Measurements from ENCODE around the gene WDR1.
"Not testable (repeated sequence)": the region's sequence is repeated elsewhere in the genome, so short reads cannot be mapped to it uniquely, and the experiment has no call there.

WDR1 gene

DNA sequence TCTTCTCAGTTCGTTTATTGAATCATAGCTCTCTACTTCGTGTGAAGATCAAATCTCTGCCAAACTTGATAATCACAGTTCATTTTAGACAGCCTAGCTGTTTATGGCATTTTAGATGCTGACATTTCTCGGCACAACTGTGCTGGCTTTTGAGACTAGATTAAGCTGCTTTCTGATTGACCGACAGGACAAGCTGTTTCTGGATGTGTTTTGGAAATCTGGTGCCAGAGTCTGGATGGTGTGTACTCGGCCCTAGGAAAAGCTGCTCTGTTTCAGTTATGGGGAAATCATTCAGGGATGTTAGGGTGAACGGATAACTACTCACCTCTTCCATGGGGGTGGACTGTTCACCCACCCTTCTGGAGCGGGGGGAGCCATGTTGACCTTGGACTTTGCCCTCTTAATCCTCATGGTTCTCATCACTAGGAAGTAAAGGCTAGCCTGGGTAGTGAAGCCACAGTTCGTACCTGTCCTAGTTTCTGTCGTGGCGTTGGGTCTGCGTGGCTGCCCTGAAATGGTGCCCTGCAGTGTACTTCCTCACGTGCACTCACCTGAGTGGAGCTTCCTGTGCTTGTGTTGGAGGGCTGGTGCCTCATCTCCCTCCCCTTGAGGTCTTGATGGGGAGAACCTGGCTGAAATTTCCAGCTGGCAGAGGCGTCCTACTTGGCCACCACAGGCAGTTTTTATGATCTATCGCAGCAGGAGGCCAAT, 13.7 kb upstream of the WDR1 start:
- DNase-seq (ENCODE audit: low spot score), result no peak

DNA sequence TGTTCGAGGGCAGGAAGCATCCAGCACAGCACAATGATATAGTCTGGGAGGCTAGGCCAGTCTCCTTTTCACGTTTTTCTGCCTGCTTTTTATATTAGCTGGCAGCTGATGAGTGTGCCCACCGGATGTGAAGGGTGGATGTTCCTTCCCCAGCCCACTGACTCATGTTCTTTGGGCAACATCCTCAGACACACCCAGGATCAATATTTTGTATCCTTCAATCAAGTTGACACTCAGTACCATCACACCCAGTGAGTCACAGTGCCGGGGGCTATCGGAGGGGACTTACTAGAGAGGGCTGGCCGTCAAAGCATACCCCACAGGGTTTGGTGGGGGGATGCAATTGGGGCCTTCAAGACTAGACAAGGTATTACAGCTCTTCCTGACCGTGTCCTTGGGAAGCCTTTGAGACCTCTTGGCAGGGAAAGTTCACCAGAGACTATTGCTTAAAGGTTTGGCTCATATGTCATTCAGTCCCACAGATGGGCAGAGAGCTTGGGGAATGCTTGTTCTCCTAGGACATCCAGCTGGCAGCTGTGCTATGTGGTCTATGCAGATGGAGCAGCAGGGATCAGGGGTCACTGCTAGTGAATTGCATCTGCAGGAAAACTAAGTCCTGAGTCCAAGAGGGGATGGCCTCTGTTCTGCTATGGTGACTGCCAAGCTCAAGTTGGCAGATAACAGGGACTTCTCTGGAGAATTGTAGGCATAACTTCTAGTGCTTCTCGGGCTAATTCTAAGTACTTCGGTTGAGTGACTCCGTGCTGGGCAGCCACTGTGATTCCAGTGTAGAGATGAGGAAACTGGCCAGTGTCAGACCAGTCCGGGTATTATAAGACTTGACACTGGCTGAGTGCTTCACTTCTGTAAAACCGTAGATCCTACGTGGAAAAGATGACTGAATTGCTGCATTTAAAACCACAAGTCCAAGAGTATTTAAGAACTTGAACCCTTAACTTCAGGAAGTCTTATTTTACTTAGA, 12.9 kb upstream of the WDR1 start:
- no peak for DNase-seq (ENCODE audit: low spot score)

DNA sequence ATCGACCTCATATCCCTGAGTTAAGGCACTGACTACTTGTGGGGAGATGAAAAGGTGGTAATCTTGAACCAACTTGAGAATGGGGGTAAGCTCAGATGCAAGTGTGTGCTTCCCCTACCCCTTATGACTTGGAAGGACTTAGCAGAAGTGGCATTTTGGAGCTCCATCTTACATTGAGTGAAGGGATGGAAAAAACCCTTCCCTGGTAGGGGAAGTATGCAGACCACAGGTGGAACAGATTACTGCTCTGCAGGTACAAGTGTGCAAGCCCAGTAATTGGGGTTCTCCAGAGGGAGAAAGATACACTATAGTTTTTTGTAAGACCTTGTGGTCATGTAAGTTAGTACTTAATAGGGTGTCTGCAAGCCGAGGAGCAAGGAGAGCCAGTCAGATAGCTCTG, 12.2 kb upstream of the WDR1 start:
- DNase-seq (ENCODE audit: low spot score), result no peak

DNA sequence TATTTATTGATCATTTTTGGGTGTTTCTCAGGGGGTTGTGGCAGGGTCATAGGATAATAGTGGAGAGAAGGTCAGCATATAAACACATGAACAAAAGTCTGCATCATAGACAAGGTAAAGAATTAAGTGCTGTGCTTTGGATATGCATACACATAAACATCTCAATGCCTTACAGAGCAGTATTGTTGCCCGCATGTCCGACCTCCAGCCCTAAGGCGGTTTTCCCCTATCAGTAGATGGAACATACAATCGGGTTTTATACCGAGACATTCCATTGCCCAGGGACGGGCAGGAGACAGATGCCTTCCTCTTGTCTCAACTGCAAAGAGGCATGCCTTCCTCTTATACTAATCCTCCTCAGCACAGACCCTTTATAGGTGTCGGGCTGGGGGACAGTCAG, 10.9 kb upstream of the WDR1 start:
- not testable (repeated sequence) for DNase-seq (ENCODE audit: low spot score)

DNA sequence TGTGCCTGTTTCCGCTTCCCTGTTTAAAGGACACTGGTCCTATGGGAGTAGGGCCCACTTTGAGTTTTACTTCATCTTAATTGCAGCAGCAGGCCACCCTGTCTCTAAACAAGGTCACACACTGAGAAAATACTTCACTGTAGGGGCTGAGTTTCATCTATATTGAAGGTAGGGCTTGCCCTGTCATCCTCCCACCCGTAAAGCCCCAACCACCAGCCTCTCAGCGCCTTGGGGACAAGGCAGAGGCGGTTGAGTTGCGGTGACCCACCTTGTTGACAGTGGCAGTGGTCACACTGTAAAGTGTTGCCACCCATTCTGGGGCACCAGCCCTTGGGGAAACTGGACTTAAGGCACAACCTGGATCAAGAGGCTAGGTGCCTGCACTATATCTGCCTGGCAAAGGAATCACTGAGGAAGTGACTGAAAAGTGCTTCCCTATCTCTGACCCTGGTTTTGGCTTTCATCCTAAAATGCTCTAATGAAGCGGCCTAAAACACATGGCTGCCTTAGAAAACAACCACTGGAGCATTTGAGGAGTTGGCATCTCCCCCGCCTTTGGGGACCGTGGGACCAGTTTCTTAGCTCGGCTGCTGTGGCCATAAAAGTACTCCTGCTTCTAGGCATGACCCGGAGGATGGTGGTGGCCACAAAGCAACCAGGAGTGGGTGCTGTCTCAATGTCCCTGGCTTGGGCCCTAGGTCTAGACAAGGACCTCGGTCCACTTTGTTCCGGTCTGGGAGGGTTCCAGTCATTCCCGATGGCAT, 7.8 kb upstream of the WDR1 start:
- no peak for DNase-seq (ENCODE audit: low spot score)

DNA sequence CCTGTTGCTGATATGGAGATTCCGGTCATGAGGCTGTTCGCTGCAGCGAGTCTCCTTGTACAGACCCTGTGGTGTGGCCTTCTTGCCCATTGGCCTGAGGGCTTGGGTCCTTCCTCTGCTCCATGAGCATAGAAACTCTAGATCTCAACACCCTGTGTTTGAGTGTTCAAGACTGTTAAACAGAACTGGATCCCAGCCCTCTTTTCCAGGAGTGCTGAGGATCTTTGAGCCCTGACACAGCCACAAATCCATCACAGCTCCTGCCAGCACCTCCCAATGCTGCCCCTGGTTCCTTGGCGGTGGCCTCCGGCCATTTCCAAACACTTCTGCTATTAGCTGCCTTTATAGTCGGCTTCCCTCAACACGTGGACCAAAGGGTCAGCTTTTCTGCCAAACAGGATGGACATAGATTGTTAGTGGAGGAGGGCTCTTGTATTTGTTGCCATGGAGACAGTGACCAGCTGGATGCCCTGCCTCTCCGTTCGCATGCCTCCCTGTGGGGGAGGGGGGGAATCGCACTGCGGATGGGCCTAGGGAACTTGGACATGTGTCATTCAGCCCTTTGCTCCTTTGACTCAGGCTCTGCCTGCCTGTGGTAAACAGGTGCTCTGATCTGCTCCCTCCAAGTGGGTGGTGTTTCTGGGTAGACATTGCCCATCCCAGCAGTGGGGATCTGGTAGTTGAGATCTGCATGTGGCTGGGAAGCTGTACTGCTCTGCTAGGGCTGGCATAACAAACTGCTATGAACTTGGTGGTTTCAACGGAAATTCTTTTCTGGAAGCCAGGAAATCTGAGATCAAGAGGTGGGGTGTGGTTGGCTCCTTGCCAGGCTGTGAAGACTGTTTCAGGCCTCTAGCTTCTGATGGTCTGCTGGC, 6.9 kb upstream of the WDR1 start:
- no peak for DNase-seq (ENCODE audit: low spot score)

DNA sequence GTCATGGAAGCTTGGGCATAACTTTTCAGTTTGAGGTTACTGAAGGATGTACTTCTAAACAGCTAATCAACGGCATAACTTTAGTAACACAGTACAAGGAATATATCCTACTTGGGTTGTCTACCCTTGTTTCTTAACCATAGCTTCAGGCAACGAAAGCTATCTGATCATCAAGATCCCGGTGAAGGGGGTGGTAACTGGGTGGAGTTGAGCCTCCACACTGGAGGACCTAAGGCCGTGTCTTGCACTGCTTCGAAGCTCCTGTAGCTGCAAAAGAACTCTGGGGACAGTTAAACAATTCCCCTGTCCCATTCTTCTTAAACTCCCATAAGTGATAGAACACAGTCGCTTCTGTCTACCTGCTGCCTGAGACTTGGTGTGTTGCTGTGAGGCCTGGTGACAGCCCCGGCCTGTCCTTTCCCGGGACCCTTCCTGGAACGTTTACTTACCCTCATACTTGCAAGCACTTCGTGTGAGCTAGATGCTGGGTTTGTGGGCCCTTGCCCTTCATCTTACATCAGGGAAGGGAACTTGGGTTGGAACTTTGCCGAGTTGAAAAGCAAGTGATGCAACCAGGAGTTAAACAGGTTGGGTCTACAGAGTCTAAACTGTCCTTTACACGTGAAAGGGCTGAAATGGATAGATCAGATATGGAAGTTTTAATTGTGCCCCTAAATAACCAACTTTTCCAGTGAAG, 5.8 kb upstream of the WDR1 start:
- no peak for DNase-seq (ENCODE audit: low spot score)

DNA sequence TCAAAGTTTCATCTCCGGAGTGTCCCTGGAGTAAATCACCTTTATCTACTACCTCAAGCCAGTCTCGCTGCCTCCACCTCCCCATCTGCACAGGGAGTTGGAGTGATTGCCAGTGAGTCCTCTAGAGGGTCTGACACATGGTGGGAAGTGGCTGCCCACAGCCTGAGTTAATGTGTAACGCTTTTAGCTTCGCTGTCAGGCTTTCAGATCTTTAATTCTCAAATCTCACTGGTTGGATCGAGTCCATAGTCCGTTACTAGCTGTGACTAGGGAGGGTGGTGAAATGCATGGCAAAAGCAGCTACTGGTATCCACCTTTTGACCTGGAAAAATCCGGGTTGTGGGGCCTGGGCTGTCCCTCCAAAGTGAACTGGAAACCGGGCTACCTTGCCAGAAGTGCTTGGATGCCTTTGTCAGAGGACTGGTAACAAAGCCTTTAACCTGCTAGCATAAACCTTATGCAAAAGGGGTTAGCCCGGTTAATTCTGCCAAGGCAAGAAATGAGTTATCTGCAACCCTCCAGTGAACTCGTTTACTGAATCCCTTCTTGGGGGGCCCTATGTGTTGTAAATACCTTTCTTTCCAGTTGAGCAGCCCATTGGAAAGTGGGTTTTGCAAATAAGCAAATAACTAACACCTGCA, 5.1 kb upstream of the WDR1 start:
- DNase-seq (ENCODE audit: low spot score), result peak; percentile 36

DNA sequence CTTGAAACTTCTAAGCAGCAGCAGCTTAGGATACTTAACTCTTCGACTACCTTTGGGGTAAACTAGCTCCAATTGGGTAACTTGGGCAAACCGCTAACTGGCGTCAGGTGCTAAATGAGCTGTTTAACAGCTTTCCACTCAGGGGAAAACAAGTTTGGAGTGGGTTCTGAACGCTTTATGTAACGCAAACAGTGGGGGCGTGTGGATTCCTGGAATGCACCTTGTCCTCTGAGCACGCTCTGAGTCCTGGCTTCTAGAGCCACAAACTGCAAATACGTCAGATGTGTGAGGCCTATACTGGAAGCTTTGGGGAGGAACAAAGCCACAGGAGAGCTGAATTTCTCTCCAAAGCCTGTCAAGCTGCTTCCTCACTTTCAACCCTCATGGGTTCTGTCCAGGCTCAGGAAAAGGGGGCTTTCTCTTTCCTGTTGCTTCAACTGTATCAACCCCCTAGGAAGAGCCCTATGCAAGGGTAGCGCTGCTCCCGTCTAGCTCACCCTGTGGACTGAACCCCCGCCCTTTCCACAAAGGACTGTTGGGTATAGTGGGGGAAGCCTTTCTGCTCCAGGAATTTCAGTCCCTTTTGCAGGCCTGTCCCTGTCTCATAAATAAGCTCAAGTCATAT, 4.5 kb upstream of the WDR1 start:
- DNase-seq (ENCODE audit: low spot score), result no peak

DNA sequence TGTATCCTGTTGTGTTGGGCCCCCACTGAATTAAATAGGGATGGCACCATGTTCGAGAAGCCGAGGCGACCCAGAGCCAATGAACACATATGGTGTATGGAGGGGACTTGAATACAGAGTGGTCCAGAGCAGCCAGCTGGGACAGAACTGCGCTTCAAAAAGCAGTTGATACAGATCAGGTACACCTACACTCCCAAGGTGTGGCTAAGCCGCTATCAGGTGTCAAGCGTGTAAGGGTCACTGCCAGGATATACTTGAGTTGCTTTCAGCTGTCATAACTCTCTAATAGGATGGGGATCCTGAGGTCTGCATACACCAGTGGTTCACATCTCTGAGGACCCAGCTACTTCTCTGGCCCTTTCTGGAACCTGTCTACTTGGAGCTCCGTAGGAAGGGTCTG, 3.2 kb upstream of the WDR1 start:
- DNase-seq (ENCODE audit: low spot score), result no peak

DNA sequence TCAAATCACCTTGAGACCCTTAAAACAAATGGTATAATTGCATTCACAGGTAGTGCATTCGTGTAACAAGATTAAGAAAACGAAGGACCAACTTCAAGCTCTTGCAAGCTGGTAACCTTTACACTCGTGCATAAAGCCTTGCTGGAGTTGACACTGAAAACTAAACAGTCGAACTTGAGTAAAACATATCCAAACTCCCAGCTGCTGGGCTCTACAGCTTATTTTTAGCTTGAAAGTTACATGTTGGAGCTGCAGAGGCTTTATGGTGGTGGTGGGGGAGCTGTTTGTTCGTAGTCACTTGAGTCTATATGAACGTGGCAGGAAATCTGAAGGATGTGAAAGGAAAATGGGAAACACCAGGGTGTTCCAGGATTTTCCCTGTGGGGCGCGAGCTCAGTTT, 2.7 kb upstream of the WDR1 start:
- no peak for DNase-seq (ENCODE audit: low spot score)

DNA sequence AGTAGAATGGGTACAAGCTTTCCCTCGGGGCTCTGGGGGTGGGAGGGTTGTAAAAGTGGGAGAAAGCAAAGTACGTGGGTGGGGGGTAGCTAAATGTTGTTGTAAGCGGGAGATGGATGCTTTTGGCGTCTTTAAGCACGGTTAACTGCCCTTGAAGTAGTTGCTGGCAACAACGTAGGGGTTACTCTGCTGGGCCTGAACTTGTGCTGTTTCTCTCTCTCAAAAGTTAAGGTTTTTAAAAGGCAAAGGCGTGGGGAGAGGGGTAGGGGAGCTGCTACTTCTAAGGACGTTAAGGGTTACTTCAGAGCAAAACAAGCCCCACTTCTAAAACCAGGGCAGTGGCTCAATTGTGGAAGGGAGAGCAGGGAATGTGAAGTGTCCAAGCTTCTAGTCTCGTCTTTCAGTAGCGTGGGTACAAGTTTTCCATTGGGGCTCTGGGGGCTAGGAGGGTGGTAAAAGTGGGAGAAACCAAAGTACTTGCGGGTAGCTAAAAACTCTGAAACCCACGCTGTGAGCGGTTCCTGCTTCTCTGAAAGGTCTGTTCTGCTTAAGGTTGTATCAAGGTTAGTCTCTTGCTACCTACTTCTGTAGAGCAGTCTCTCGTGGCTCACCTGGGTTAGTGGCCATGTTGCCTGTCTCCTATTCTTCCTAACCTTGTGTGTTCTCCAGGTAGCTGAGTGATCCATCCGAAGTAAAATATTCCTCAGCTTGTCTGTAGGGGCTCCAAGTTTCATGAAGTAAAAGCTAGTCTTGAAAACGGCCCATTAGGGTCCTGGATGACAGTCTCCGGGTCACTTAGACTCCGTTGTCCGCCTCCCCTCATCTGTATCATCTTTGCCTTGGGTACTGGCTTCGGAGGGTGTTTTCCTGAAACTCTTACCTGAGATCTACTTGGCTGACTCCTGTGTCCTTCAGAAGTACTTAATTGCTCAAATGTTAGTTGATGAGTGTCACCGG, 1.7 kb upstream of the WDR1 start:
- DNase-seq (ENCODE audit: low spot score), result no peak

DNA sequence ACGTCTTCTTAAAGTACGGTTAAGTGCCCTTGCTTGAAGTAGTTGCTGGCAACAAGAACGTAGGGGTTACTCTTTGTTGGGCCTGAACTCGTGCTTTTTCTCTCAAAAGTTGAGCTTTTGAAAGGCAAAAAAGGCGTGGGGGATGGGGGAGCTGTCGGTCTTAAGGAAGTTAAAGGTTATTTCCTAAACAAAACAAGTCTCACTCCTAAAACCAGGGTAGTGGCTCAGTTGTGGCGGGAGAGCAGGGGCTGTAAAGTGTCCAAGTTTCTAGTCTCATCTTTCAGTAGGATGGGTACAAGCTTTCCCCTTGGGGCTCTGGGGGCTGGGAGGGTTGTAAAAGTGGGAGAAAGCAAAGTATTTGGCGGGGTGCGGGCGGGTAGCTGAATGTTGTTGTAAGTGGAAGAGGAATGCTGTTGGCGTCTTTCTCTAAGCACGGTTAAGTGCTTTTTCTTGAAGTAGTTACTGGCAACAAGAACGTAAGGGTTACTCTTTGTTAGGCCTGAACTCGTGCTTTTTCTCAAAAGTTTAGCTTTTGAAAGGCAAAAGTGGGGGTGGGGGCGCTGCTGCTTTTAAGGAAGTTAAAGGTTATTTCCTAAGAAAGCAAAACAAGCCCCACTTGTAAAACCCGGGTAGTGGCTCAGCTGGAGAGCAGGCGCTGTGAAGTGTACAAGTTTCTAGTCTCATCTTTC, 904 bp upstream of the WDR1 start:
- DNase-seq (ENCODE audit: low spot score), result no peak

DNA sequence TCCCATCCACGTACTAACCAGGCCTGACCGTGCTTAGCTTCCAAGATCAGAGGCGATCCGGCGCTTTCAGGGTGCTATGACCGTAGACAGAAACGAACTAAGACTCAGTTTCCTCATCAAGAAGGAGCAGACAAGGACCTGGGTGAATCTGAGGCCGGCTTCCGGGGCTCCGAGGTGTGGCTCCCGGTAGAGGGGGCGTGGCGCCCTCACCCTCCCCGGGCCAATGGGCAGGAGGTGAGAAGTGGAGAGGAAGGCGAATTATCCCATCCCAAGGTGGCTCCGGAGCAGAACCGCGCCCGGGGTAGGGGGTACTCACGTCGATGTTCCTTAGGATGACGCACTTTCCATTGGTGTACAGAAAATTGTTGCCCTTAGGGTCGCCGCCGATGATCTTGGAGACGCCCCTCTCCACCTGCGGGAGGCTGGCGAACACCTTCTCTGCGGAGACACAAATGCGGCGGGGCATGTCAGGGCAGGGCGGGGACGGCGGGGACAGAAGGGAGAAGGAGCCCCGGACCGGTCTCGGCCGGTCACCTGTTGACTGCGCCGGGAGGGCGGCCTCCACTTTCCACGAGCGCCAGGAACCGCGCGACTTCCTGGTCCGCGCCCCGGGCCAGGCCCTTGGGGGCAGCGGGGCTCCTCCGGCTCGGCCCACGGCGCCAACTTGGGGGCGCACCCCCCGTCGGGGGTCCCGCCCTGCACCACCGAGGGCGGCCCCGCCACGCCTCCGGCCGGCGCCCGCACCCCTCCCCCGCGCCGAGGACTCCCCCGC, 616 bp downstream of the WDR1 start:
- peak; percentile 73 for DNase-seq (ENCODE audit: low spot score)

DNA sequence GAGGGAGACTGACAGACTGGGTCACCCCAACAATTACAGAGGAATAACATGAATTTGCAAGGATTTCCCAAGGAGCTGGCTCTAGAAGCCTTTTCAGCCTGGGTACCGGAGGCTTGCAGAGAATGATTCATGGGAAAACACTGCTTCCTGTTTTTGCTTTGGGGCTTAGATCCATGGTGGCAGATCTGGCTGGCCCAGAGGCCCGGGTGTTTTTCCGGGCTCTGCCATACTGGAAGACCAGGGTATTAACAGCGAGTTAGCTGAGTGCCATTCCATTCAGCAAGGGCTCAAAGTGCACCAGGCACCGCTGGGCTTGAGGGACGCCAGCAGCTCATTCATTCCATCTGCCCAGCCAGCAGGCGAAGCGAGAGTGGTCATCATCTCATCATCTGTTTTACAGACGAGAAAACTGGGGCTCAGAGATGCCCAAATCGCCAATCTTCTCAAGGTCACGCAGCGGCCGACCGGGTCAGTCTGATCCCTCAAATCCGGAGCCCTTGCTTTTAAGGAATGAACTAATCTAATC, 1.3 kb downstream of the WDR1 start:
- DNase-seq (ENCODE audit: low spot score), result no peak

DNA sequence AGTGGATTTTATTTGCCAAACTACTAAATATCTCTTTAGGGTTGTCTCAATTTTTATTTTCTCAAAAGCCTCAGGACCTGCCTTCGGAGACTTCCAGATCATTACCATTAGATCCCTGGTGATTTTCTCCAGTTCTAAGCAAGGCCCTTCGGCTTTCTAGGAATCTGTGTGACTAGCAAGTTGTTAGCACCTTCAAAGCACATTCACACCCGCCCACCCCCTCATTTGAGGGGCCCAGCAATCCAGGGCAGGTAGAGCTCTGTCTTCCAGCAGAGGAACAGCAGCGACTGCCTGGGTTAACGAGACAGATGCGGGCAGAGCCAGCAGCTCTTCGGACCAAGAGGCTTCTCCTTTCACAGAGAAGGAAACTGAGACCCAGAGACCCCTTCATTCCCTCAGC, 2.0 kb downstream of the WDR1 start:
- DNase-seq (ENCODE audit: low spot score), result no peak

DNA sequence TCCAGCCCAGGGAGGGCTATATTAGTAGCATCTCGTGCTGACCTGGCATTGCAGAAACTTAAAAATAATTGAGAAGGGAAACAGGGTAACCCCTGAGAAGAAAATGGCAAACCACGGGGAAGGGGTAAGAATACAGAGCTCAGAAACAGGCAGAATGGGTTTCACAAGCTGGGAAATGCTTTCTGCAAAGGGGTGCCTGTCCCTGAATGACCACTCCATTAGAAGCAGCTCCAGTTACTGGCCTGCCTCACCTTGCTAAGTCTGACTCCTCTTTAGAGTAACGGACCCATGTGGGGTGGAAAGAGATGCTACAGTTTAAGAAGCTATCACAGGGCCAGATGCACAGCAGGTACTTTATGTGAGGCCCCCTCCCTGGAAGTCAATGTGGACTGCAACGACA, 2.5 kb downstream of the WDR1 start:
- no peak for DNase-seq (ENCODE audit: low spot score)
